HEK293 (cell line): ENCODE results near the gene RNF11.
A peak's percentile ranks its signal among the peaks of the same experiment; 100 is the strongest.

Experiments
- CTCF ChIA-PET: fragments of 350-600 bp; formaldehyde crosslinking; extraction: SDS; loops from one replicate; lab custom pipeline; 2021; ENCODE audit warnings: antibody characterized with exemption; lab: Yijun Ruan, JAX
- POLR2A ChIA-PET: fragments of 300-600 bp; formaldehyde crosslinking; extraction: SDS; loops from one replicate; lab custom pipeline; 2020; ENCODE audit warnings: antibody characterized with exemption, inconsistent platforms; lab: Yijun Ruan, JAX
- H3K27ac ChIP-seq: fragments of 200-500 bp; sonication (Bioruptor generic); 2 replicates; pipeline ENCODE4 v1.5.1; 2014; ENCODE audit warnings: low read depth, low read length, control low read depth, inconsistent platforms; ENCODE audit errors: extremely low read depth
- H3K36me3 ChIP-seq, 2 experiments: fragments of 200-500 bp in 1 of 2; sonication (Bioruptor generic) in 1 of 2; 1 replicate in 1 of 2; 2 replicates in 1 of 2; pipeline ENCODE4 v1.5.1; 2014 to 2017; ENCODE audit warnings: inconsistent platforms in 2 of 2, low read length in 2 of 2; ENCODE audit not compliant: control insufficient read depth in 2 of 2, insufficient read depth in 1 of 2
- H3K4me1 ChIP-seq: fragments of 200-500 bp; sonication (Bioruptor generic); 2 replicates; pipeline ENCODE4 v1.5.1; 2014; ENCODE audit warnings: mild to moderate bottlenecking, low read length, inconsistent platforms; ENCODE audit not compliant: control insufficient read depth, insufficient read depth
- H3K4me3 ChIP-seq: 2 replicates; pipeline ENCODE4 v1.5.1; 2011; ENCODE audit warnings: low read depth, mild to moderate bottlenecking, control low read depth, low read length, moderate library complexity
- H3K9me3 ChIP-seq: fragments of 200-500 bp; sonication (Bioruptor generic); 2 replicates; pipeline ENCODE4 v1.5.1; 2014; ENCODE audit warnings: low read depth, low read length, inconsistent platforms; ENCODE audit not compliant: control insufficient read depth, insufficient read depth
- GLIS2 ChIP-seq: fragments of 450-650 bp; formaldehyde crosslinking; IDR thresholded peaks from 2 replicates; pipeline ENCODE4 v1.5.1; 2016; ENCODE audit warnings: missing biosample characterization, missing genetic modification characterization
- KLF16 ChIP-seq: fragments of 450-650 bp; formaldehyde crosslinking; IDR thresholded peaks from 2 replicates; pipeline ENCODE4 v1.5.1; 2017; ENCODE audit warnings: missing biosample characterization, missing genetic modification characterization
- REPIN1 ChIP-seq: fragments of 450-650 bp; formaldehyde crosslinking; IDR thresholded peaks from 2 replicates; pipeline ENCODE4 v1.5.1; 2017; ENCODE audit warnings: missing biosample characterization, missing genetic modification characterization, low read depth
- SCRT2 ChIP-seq: fragments of 450-650 bp; formaldehyde crosslinking; IDR thresholded peaks from 2 replicates; pipeline ENCODE4 v1.5.1; 2016; ENCODE audit warnings: missing biosample characterization, missing genetic modification characterization
- ZFHX2 ChIP-seq: fragments of 450-650 bp; formaldehyde crosslinking; conservative IDR thresholded peaks from 2 replicates; pipeline ENCODE4 v1.5.1; 2016; ENCODE audit warnings: missing biosample characterization, missing genetic modification characterization
- ZFP3 ChIP-seq: fragments of 450-650 bp; formaldehyde crosslinking; IDR thresholded peaks from 2 replicates; pipeline ENCODE4 v1.5.1; 2016; ENCODE audit warnings: low read depth, missing biosample characterization, missing genetic modification characterization
- ZFP37 ChIP-seq: fragments of 450-650 bp; formaldehyde crosslinking; IDR thresholded peaks from 2 replicates; pipeline ENCODE4 v1.5.1; 2016; ENCODE audit warnings: missing biosample characterization, missing genetic modification characterization
- ZNF175 ChIP-seq: fragments of 450-650 bp; formaldehyde crosslinking; IDR thresholded peaks from 2 replicates; pipeline ENCODE4 v1.5.1; 2016; ENCODE audit warnings: missing biosample characterization, missing genetic modification characterization
- ZNF221 ChIP-seq: fragments of 450-650 bp; formaldehyde crosslinking; IDR thresholded peaks from 2 replicates; pipeline ENCODE4 v1.5.1; 2017; ENCODE audit warnings: missing biosample characterization, missing genetic modification characterization, borderline replicate concordance
- ZNF341 ChIP-seq: fragments of 450-650 bp; formaldehyde crosslinking; IDR thresholded peaks from 2 replicates; pipeline ENCODE4; 2016; ENCODE audit warnings: low read depth, missing biosample characterization, missing genetic modification characterization
- ZNF423 ChIP-seq: fragments of 450-650 bp; formaldehyde crosslinking; IDR thresholded peaks from 2 replicates; pipeline ENCODE4 v1.5.1; 2016; ENCODE audit warnings: missing biosample characterization, missing genetic modification characterization
- ZNF558 ChIP-seq: fragments of 450-650 bp; formaldehyde crosslinking; IDR thresholded peaks from 2 replicates; pipeline ENCODE4 v1.5.1; 2016; ENCODE audit warnings: missing biosample characterization, missing genetic modification characterization
- ZNF621 ChIP-seq: fragments of 450-650 bp; formaldehyde crosslinking; IDR thresholded peaks from 2 replicates; pipeline ENCODE4 v1.5.1; 2017; ENCODE audit warnings: missing biosample characterization, missing genetic modification characterization
- ZNF623 ChIP-seq: fragments of 450-650 bp; formaldehyde crosslinking; IDR thresholded peaks from 2 replicates; pipeline ENCODE4 v1.5.1; 2016; ENCODE audit warnings: missing biosample characterization, missing genetic modification characterization
- ZNF624 ChIP-seq: fragments of 450-650 bp; formaldehyde crosslinking; IDR thresholded peaks from 2 replicates; pipeline ENCODE4 v1.5.1; 2017; ENCODE audit warnings: missing biosample characterization, missing genetic modification characterization
- ZNF664 ChIP-seq: fragments of 450-650 bp; formaldehyde crosslinking; IDR thresholded peaks from 2 replicates; pipeline ENCODE4 v1.5.1; 2016; ENCODE audit warnings: missing biosample characterization, missing genetic modification characterization
- ZNF785 ChIP-seq: fragments of 450-650 bp; formaldehyde crosslinking; IDR thresholded peaks from 2 replicates; pipeline ENCODE4 v1.5.1; 2016; ENCODE audit warnings: missing biosample characterization, missing genetic modification characterization
- ZNF791 ChIP-seq: fragments of 450-650 bp; formaldehyde crosslinking; IDR thresholded peaks from 2 replicates; pipeline ENCODE4 v1.5.1; 2016; ENCODE audit warnings: missing biosample characterization, missing genetic modification characterization
- ZSCAN30 ChIP-seq: fragments of 450-650 bp; IDR thresholded peaks from 2 replicates; pipeline ENCODE4 v1.5.1; 2018; ENCODE audit warnings: missing biosample characterization, mild to moderate bottlenecking, missing genetic modification characterization, moderate library complexity
- ZXDB ChIP-seq: fragments of 450-650 bp; formaldehyde crosslinking; IDR thresholded peaks from 2 replicates; pipeline ENCODE4 v1.5.1; 2016; ENCODE audit warnings: missing biosample characterization, missing genetic modification characterization
- TF ChIP-seq, protein P1 (sequence below): fragments of 450-650 bp; formaldehyde crosslinking; IDR thresholded peaks from 2 replicates; pipeline ENCODE4 v1.5.1; 2016; ENCODE audit warnings: missing biosample characterization, missing genetic modification characterization
- TF ChIP-seq, protein P2 (sequence below): fragments of 450-650 bp; formaldehyde crosslinking; IDR thresholded peaks from 2 replicates; pipeline ENCODE4 v1.5.1; 2017; ENCODE audit warnings: missing biosample characterization, missing genetic modification characterization
- TF ChIP-seq, protein P3 (sequence below): fragments of 450-650 bp; formaldehyde crosslinking; IDR thresholded peaks from 2 replicates; pipeline ENCODE4 v1.5.1; 2016; ENCODE audit warnings: missing biosample characterization, missing genetic modification characterization
- TF ChIP-seq, protein P4 (sequence below): fragments of 450-650 bp; formaldehyde crosslinking; IDR thresholded peaks from 2 replicates; pipeline ENCODE4 v1.5.1; 2016; ENCODE audit warnings: missing biosample characterization, missing genetic modification characterization

RNF11 gene

DNA sequence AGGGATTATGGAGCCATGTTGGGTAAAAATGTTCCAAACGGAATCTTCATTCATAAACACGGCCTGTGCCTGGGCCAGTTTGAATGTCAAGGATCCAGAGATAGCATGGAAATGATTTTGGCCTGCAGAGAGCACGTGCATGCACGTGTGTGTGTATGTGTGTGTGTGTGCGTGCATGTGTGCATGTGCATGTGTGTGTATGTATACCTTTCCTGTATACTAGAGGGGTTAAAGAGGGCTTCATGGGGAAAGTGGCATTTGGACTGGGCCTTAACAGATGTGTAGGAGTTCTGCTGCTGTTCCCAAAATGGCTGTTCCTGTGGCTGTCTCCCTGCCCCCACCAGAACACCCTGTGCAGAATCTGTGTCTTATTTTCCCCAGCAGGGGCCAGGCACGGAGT, 72.6 kb downstream of the RNF11 start:
- Histone ChIP-seq H3K4me1 (no peaks in the 10 kb centered on the region), H3K4me3 (no peak overlapping the region), H3K9me3 (no peaks in the 10 kb centered on the region), H3K36me3 (peaks cover 0 to 46% of the 10 kb centered on the region in 2 experiments; a peak in 1 of 3 replicates), H3K27ac (no peak overlapping the region)
- ChIA-PET CTCF (no interaction called here), POLR2A (no interaction called here)
- TF ChIP-seq ZNF621 (tag by site-specific recombination) = no peak
- TF ChIP-seq, protein P1, sequence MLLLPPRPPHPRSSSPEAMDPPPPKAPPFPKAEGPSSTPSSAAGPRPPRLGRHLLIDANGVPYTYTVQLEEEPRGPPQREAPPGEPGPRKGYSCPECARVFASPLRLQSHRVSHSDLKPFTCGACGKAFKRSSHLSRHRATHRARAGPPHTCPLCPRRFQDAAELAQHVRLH (tag by site-specific recombination) = no peak
- TF ChIP-seq, protein P2, sequence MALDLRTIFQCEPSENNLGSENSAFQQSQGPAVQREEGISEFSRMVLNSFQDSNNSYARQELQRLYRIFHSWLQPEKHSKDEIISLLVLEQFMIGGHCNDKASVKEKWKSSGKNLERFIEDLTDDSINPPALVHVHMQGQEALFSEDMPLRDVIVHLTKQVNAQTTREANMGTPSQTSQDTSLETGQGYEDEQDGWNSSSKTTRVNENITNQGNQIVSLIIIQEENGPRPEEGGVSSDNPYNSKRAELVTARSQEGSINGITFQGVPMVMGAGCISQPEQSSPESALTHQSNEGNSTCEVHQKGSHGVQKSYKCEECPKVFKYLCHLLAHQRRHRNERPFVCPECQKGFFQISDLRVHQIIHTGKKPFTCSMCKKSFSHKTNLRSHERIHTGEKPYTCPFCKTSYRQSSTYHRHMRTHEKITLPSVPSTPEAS (tag by site-specific recombination) = peak; percentile 68; the same call in 1 of the 2 replicates
- TF ChIP-seq ZNF341 = peak; percentile 59
- TF ChIP-seq, protein P3, sequence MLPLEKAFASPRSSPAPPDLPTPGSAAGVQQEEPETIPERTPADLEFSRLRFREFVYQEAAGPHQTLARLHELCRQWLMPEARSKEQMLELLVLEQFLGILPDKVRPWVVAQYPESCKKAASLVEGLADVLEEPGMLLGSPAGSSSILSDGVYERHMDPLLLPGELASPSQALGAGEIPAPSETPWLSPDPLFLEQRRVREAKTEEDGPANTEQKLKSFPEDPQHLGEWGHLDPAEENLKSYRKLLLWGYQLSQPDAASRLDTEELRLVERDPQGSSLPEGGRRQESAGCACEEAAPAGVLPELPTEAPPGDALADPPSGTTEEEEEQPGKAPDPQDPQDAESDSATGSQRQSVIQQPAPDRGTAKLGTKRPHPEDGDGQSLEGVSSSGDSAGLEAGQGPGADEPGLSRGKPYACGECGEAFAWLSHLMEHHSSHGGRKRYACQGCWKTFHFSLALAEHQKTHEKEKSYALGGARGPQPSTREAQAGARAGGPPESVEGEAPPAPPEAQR (tag by site-specific recombination) = no peak
- TF ChIP-seq ZFP37 (tag by site-specific recombination) = no peak
- TF ChIP-seq ZFP3 (tag by site-specific recombination) = peak; percentile 88

DNA sequence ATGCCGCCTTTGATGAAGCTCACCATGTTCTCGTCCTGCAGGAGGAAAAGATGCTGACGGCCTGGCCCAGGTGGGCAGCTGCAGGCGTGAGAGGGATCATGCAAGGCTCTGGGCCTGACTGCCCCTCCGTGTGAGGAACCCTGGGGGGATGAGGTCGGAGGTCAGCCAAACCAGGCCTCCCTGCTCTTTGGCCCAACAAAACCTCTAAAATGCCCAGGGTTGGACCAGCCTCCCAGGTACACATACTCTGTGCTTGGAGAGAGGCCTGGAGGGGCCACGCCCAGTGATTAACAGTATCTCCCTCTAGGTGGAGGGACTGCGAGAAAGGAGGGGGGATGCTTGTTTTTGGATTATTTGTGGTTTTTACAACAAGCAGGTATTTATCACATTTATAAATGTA, 73.2 kb downstream of the RNF11 start:
- no peak overlapping the region for H3K27ac ChIP-seq
- peaks cover 0 to 46% of the 10 kb centered on the region in 2 experiments; a peak in 1 of 3 replicates for H3K36me3 ChIP-seq
- TF ChIP-seq ZNF785 (tag by site-specific recombination) = no peak
- TF ChIP-seq SCRT2 (tag by site-specific recombination) = no peak
- TF ChIP-seq ZNF221 = no peak
- no peak for TF ChIP-seq ZXDB (tag by site-specific recombination)
- TF ChIP-seq ZNF664 = no peak
- TF ChIP-seq ZSCAN30 = no peak
- no peak for TF ChIP-seq KLF16 (tag by site-specific recombination)
- no peaks in the 10 kb centered on the region for H3K9me3 ChIP-seq
- POLR2A ChIA-PET = no interaction called here
- H3K4me3 ChIP-seq = no peak overlapping the region
- H3K4me1 ChIP-seq = no peaks in the 10 kb centered on the region
- CTCF ChIA-PET = interaction anchor here (0.7 kb wide), 1 partner anchor 92 kb away, joined by 3 read pairs; no protein-coding TSS in a partner anchor

DNA sequence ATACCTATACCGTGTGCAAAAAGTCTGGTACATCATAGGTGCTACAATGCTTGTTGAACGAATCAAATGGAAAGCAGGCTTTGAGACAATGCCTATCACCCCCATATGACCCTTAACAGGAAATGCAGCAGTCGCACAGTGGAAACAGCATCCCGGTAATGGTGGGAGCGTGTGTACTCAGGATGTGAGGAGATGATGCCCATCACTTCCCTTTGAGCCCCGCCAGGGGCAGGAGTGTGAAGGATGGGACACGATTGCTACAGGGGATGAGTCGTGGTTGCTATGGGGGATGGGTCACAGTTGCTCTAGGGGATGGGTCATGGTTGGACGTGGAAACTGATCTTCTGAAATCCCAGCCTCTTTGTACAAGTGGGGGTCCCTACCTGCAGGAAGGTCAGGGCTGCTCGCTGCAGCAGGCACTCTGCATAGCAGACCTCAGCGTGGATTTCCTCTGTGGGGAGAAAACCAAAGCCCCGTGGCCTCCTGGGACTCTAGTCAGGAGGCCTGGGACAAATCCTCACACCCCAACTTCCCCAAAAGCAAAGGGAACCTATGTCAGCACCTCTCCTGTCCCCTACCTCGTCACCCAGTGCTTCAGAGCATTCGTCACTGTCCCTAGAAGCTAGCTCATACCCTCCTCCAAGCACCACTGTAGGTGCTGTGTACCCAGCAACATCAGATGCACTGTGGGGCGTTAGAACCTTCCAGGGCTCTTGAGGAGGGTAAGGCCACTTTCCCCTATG, 75.0 kb downstream of the RNF11 start:
- POLR2A ChIA-PET = no interaction called here

DNA sequence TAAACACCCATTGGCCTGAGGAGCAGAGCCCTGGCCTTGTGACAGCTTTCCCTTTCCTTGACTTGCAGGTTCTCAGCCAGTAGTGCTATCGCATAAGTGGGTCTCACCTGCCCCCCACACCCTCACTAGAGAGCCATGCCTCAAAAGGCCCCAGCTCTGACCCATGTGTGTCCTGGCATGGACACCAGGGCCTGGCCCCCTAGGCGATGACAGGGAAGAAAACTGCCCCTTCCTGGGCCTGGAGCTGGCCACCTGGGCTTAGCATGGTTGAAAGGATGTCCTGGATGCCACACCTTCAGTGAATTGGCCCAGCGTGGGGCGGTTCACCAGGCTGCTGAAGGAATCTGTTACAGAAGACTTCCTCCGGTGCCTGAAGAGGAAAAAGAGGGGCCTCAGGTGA, 75.8 kb downstream of the RNF11 start:
- no peak overlapping the region for H3K4me3 ChIP-seq
- peaks cover 0 to 41% of the 10 kb centered on the region in 2 experiments; a peak in 1 of 3 replicates for H3K36me3 ChIP-seq
- no peaks in the 10 kb centered on the region for H3K4me1 ChIP-seq
- no peak overlapping the region for H3K27ac ChIP-seq
- ChIA-PET POLR2A (interaction anchor here (0.5 kb wide), 1 partner anchor 63 kb away, joined by 3 read pairs; no protein-coding TSS in a partner anchor), CTCF (interaction anchor here (1.0 to 2.6 kb wide), 3 partner anchors 16 to 457 kb away, joined by 3 to 13 read pairs (median 4); no protein-coding TSS in a partner anchor)
- TF ChIP-seq ZNF558 (tag by site-specific recombination) (no peak), GLIS2 (no peak), ZNF175 (tag by site-specific recombination) (no peak), ZXDB (tag by site-specific recombination) (no peak), ZNF423 (tag by site-specific recombination) (no peak), ZNF624 (tag by site-specific recombination) (no peak), ZFHX2 (no peak), ZNF623 (no peak), REPIN1 (no peak)
- TF ChIP-seq, protein P4, sequence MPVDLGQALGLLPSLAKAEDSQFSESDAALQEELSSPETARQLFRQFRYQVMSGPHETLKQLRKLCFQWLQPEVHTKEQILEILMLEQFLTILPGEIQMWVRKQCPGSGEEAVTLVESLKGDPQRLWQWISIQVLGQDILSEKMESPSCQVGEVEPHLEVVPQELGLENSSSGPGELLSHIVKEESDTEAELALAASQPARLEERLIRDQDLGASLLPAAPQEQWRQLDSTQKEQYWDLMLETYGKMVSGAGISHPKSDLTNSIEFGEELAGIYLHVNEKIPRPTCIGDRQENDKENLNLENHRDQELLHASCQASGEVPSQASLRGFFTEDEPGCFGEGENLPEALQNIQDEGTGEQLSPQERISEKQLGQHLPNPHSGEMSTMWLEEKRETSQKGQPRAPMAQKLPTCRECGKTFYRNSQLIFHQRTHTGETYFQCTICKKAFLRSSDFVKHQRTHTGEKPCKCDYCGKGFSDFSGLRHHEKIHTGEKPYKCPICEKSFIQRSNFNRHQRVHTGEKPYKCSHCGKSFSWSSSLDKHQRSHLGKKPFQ (tag by site-specific recombination) = no peak
- H3K9me3 ChIP-seq = no peaks in the 10 kb centered on the region

More for the DNA sequence above, 75.0 kb downstream of the RNF11 start:
- Histone ChIP-seq H3K9me3 (no peaks in the 10 kb centered on the region), H3K36me3 (peaks cover 0 to 40% of the 10 kb centered on the region in 2 experiments; a peak in 1 of 3 replicates), H3K4me3 (no peak overlapping the region), H3K4me1 (no peaks in the 10 kb centered on the region), H3K27ac (no peak overlapping the region)
- CTCF ChIA-PET = no interaction called here
- TF ChIP-seq ZNF791 (tag by site-specific recombination) = no peak
